ENCODE results near the gene HSD3B7. TPM values are rescaled to one million over a fixed set of nuclear protein-coding genes. Genes with fewer than 3 reads are reported as not detected.

HSD3B7 gene
- total RNA-seq, 1 experiment from 2014 or later: 0.95 TPM

- TF ChIP-seq CTCF (conservative IDR thresholded peaks at IDR 0.05; ENCODE audit: low read depth, low read length) (no peak), EZH2 (IDR thresholded peaks at IDR 0.05; ENCODE audit: borderline replicate concordance, low read depth, low read length, poor library complexity, severe bottlenecking) (no peak)
- Histone ChIP-seq H3K9me3 (ENCODE audit: low read depth, low read length, poor library complexity, severe bottlenecking) (no peaks in the 10 kb centered on the region), H3K27ac (ENCODE audit: low read depth, low read length, poor library complexity, severe bottlenecking) (no peak overlapping the region), H3K4me3 (ENCODE audit: low read depth, low read length, poor library complexity, severe bottlenecking) (no peak overlapping the region), H3K4me1 (ENCODE audit: insufficient read depth, low read length, poor library complexity, severe bottlenecking) (peaks cover 4% of the 10 kb centered on the region), H3K36me3 (ENCODE audit: insufficient read depth, low read length, poor library complexity, severe bottlenecking) (peaks cover 83% of the 10 kb centered on the region), H3K27me3 (replicated peaks; ENCODE audit: insufficient read depth, low read depth, low read length, poor library complexity) (no peaks in the 10 kb centered on the region)
- POLR2A ChIA-PET (ENCODE audit: low non-redundant PET): no interaction called here
- CTCF ChIA-PET: no interaction called here
- no peak for DNase-seq (ENCODE audit: low spot score)
- no TSS peak for BruUV-seq (replicated peaks)
- intact Hi-C loops (cut with micrococcal nuclease; ENCODE audit: unreplicated experiment): no loop called here
Observed at GRCh38 chr16:30963925-30964511, 21.0 kb upstream of the HSD3B7 start.

- no peak overlapping the region for H3K27ac ChIP-seq (ENCODE audit: low read depth, low read length, poor library complexity, severe bottlenecking)
- no peaks in the 10 kb centered on the region for H3K27me3 ChIP-seq (replicated peaks; ENCODE audit: insufficient read depth, low read depth, low read length, poor library complexity)
- no peak for DNase-seq (ENCODE audit: low spot score)
- CTCF ChIA-PET: no interaction called here
- no peak overlapping the region for H3K4me3 ChIP-seq (ENCODE audit: low read depth, low read length, poor library complexity, severe bottlenecking)
- H3K4me1 ChIP-seq (ENCODE audit: insufficient read depth, low read length, poor library complexity, severe bottlenecking): no peaks in the 10 kb centered on the region
- POLR2A ChIA-PET (ENCODE audit: low non-redundant PET): no interaction called here
- BruUV-seq (replicated peaks): no TSS peak
- peaks cover 83% of the 10 kb centered on the region for H3K36me3 ChIP-seq (ENCODE audit: insufficient read depth, low read length, poor library complexity, severe bottlenecking)
- no peak for TF ChIP-seq CTCF (conservative IDR thresholded peaks at IDR 0.05; ENCODE audit: low read depth, low read length)
- intact Hi-C loops (cut with micrococcal nuclease; ENCODE audit: unreplicated experiment): no loop called here
- H3K9me3 ChIP-seq (ENCODE audit: low read depth, low read length, poor library complexity, severe bottlenecking): no peaks in the 10 kb centered on the region
Observed at GRCh38 chr16:30964574-30965226, 20.3 kb upstream of the HSD3B7 start.

- ChIA-PET POLR2A (ENCODE audit: low non-redundant PET) (no interaction called here), CTCF (no interaction called here)
- DNase-seq (ENCODE audit: low spot score): no peak
- no peak overlapping the region for H3K27ac ChIP-seq (ENCODE audit: low read depth, low read length, poor library complexity, severe bottlenecking)
- no TSS peak for BruUV-seq (replicated peaks)
- no peaks in the 10 kb centered on the region for H3K27me3 ChIP-seq (replicated peaks; ENCODE audit: insufficient read depth, low read depth, low read length, poor library complexity)
- no peak overlapping the region for H3K4me3 ChIP-seq (ENCODE audit: low read depth, low read length, poor library complexity, severe bottlenecking)
- H3K36me3 ChIP-seq (ENCODE audit: insufficient read depth, low read length, poor library complexity, severe bottlenecking): peaks cover 78% of the 10 kb centered on the region
- no peaks in the 10 kb centered on the region for H3K9me3 ChIP-seq (ENCODE audit: low read depth, low read length, poor library complexity, severe bottlenecking)
- intact Hi-C loops (cut with micrococcal nuclease; ENCODE audit: unreplicated experiment): no loop called here
- TF ChIP-seq CTCF (conservative IDR thresholded peaks at IDR 0.05; ENCODE audit: low read depth, low read length): no peak
- no peak for TF ChIP-seq EZH2 (IDR thresholded peaks at IDR 0.05; ENCODE audit: borderline replicate concordance, low read depth, low read length, poor library complexity, severe bottlenecking)
- no peaks in the 10 kb centered on the region for H3K4me1 ChIP-seq (ENCODE audit: insufficient read depth, low read length, poor library complexity, severe bottlenecking)
Observed at GRCh38 chr16:30965436-30965835, 19.6 kb upstream of the HSD3B7 start.
